Measurements from ENCODE around the gene RHBDL1. TPM values are rescaled to one million over a fixed set of nuclear protein-coding genes. Genes with fewer than 3 reads are reported as not detected.
A peak's percentile ranks its signal among the peaks of the same experiment; 100 is the strongest.

RHBDL1 gene
- total RNA-seq, 1 experiment from 2014 or later: 3.6 TPM

GRCh38 chr16:641326-642188 lies 33.9 kb upstream of the RHBDL1 start, which contains the start of gene MCRIP2:
TSS of gene MCRIP2 (plus strand) at chr16:641828. CDS start at chr16:641992, 164 bp downstream.
- Histone ChIP-seq H3K9ac (ENCODE audit: low read length) (peak within 1 kb of the TSS; percentile 96), H3K36me3 (ENCODE audit: insufficient read depth, low read length) (peaks cover 3% of the 10 kb centered on the region; the same call in 1 of the 2 replicates), H3K79me2 (ENCODE audit: low read length) (peaks cover 45% of the 10 kb centered on the region), H4K20me1 (ENCODE audit: insufficient read depth, low read depth, low read length) (0 out of 2 replicates have a peak, but pooled peaks cover 14% of the 10 kb centered on the region), H3K27me3 (ENCODE audit: low read length) (no peaks in the 10 kb centered on the region), H2AFZ (ENCODE audit: low read length) (no peak within 1 kb of the TSS), H3K9me2 (replicated peaks; ENCODE audit: insufficient read depth, low read length) (no peaks in the 10 kb centered on the region), H3K4me2 (ENCODE audit: low read depth, low read length, poor library complexity, severe bottlenecking) (peak within 1 kb of the TSS; percentile 89), H3K9me3 (ENCODE audit: low read length) (no peaks in the 10 kb centered on the region), H3K27ac (ENCODE audit: low read length) (peak within 1 kb of the TSS; percentile 76), H3K4me1 (ENCODE audit: low read length) (peaks cover 59% of the 10 kb centered on the region), H3K4me3 (ENCODE audit: low read length) (peak within 1 kb of the TSS; percentile 95)
- DNase-seq: peak; percentile 95

DNA sequence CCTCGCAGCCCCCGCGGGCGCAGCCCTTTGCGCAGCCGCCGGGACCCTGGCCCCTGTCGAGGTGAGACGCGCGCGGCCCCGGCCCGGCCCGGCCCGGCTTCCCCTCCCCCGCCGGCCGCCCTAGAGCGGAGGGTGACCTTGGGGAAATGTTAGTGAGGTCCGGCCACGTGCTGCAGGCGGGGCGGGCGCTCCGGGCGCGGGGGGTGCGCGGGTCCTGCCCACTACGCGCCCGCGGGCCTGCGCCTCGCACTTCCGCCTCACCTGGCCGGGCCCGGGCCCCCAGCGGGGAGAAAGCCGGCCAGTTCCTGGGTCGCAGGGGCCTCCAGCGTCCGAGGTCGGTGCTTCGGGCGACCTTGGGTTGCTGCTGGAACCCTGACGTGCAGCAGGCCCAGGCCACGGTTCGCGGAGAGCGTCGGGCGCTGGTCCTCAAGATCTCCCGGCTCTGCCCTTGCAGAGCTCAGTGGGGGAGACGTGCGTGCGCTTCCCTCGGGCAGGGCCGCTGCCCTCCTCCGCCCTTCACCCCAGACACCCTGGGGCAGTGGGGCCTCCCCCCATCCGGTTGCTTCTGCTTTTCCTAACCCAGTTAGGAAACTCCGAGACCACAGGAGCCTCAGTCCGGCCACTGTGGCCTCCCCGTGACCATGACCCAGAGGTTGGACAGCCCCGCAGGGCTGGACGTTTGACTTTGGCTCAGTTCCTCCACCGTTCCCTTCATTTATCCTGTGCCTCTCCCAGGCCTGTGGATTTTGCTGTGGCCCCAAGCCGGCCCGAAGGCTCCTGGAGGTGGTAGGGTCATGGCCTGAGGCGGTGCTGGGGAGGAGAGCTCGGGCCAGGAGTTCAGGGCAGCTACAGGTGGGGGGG lies 33.1 kb upstream of the RHBDL1 start:
- peak overlapping the region; percentile 96 for H3K9ac ChIP-seq (ENCODE audit: low read length)
- peak overlapping the region; percentile 89 for H3K4me2 ChIP-seq (ENCODE audit: low read depth, low read length, poor library complexity, severe bottlenecking)
- H3K36me3 ChIP-seq (ENCODE audit: insufficient read depth, low read length): peaks cover 3% of the 10 kb centered on the region; the same call in 1 of the 2 replicates
- H3K9me2 ChIP-seq (replicated peaks; ENCODE audit: insufficient read depth, low read length): no peaks in the 10 kb centered on the region
- peaks cover 23% of the 10 kb centered on the region; the same call in 1 of the 2 replicates for H4K20me1 ChIP-seq (ENCODE audit: insufficient read depth, low read depth, low read length)
- no peaks in the 10 kb centered on the region for H3K9me3 ChIP-seq (ENCODE audit: low read length)
- no peak overlapping the region for H2AFZ ChIP-seq (ENCODE audit: low read length)
- peaks cover 62% of the 10 kb centered on the region for H3K4me1 ChIP-seq (ENCODE audit: low read length)
- peak overlapping the region; percentile 76 for H3K27ac ChIP-seq (ENCODE audit: low read length)
- peaks cover 53% of the 10 kb centered on the region for H3K79me2 ChIP-seq (ENCODE audit: low read length)
- DNase-seq: peak; percentile 87
- no peaks in the 10 kb centered on the region for H3K27me3 ChIP-seq (ENCODE audit: low read length)
- H3K4me3 ChIP-seq (ENCODE audit: low read length): peak overlapping the region; percentile 95

DNA sequence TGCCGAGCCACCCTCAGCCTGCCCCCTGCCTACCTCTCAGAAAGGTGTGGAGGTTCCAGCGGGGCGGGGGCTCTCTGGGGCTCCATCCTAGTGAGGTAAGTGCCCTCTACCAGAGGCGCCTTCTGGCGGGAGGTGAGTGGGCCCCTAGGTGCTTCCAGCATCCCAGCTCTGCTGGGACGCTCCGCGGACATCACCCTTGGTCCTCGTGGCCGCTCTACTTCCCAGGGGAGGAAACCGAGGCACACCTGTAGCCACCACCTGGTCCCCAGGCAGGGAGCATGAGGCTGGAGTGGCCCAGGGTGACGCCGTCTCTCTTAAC lies 32.5 kb upstream of the RHBDL1 start:
- peaks cover 26% of the 10 kb centered on the region; the same call in 1 of the 2 replicates for H4K20me1 ChIP-seq (ENCODE audit: insufficient read depth, low read depth, low read length)
- H3K4me3 ChIP-seq (ENCODE audit: low read length): peak overlapping the region; percentile 95
- no peaks in the 10 kb centered on the region for H3K27me3 ChIP-seq (ENCODE audit: low read length)
- H3K9me3 ChIP-seq (ENCODE audit: low read length): no peaks in the 10 kb centered on the region
- peak overlapping the region; percentile 89 for H3K4me2 ChIP-seq (ENCODE audit: low read depth, low read length, poor library complexity, severe bottlenecking)
- peaks cover 3% of the 10 kb centered on the region; the same call in 1 of the 2 replicates for H3K36me3 ChIP-seq (ENCODE audit: insufficient read depth, low read length)
- peaks cover 55% of the 10 kb centered on the region for H3K79me2 ChIP-seq (ENCODE audit: low read length)
- no peak overlapping the region for H2AFZ ChIP-seq (ENCODE audit: low read length)
- no peaks in the 10 kb centered on the region for H3K9me2 ChIP-seq (replicated peaks; ENCODE audit: insufficient read depth, low read length)
- DNase-seq: no peak
- H3K9ac ChIP-seq (ENCODE audit: low read length): peak overlapping the region; percentile 96
- H3K4me1 ChIP-seq (ENCODE audit: low read length): peaks cover 67% of the 10 kb centered on the region
- H3K27ac ChIP-seq (ENCODE audit: low read length): peak overlapping the region; percentile 76

GRCh38 chr16:644556-644955 lies 30.9 kb upstream of the RHBDL1 start:
- Histone ChIP-seq H3K9ac (ENCODE audit: low read length) (no peak overlapping the region), H3K36me3 (ENCODE audit: insufficient read depth, low read length) (peaks cover 3% of the 10 kb centered on the region; the same call in 1 of the 2 replicates), H3K9me3 (ENCODE audit: low read length) (no peaks in the 10 kb centered on the region), H3K27ac (ENCODE audit: low read length) (no peak overlapping the region), H2AFZ (ENCODE audit: low read length) (no peak overlapping the region), H3K9me2 (replicated peaks; ENCODE audit: insufficient read depth, low read length) (no peaks in the 10 kb centered on the region), H3K4me2 (ENCODE audit: low read depth, low read length, poor library complexity, severe bottlenecking) (no peak overlapping the region), H3K4me3 (ENCODE audit: low read length) (no peak overlapping the region), H3K79me2 (ENCODE audit: low read length) (peaks cover 56% of the 10 kb centered on the region), H4K20me1 (ENCODE audit: insufficient read depth, low read depth, low read length) (peaks cover 26% of the 10 kb centered on the region; the same call in 1 of the 2 replicates), H3K4me1 (ENCODE audit: low read length) (peaks cover 71% of the 10 kb centered on the region), H3K27me3 (ENCODE audit: low read length) (no peaks in the 10 kb centered on the region)
- DNase-seq: no peak

DNA sequence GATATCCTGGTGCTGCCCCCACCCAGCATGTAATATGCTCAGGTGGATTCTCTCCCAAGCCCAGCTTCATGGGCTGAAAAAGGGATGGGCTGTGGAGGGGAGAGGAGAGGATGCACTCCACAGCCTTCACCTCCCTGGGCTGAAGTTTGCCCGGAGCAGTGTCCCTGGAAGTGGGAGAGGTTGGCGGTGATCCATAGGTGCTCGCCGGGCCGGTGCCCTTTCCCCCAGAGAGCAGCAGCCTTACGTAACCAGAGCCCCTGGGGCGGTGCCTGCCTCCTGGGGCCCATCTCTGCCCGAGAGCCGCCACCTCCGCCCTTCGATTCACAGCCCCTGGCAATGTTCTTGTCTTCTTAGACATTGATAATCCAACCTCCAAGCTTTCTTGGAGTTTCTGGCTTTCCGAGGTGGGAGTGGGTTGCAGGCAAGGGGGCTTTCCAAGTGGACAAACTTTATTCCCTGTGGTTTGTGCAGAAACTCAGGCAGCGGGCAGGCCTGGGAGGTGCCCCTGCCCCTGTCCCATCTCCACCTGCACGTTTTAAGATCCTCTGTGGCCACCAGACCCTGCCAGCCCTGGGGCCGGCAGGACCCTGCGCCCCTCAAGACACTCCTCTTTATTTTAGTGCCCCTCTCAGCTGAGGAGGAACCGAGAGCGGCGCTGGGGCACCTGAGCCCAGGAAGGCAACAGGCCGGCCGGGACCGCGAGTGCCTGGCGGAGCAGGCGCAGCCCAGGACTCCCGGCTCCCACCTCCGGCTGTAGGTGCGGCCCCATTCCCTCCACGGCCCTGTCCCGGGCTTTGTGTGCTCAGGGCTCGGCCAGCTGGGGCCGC lies 29.4 kb upstream of the RHBDL1 start:
- no peaks in the 10 kb centered on the region for H3K27me3 ChIP-seq (ENCODE audit: low read length)
- H3K4me2 ChIP-seq (ENCODE audit: low read depth, low read length, poor library complexity, severe bottlenecking): peak overlapping the region; percentile 84
- no peaks in the 10 kb centered on the region for H3K9me2 ChIP-seq (replicated peaks; ENCODE audit: insufficient read depth, low read length)
- peak overlapping the region; percentile 96; the same call in 1 of the 2 replicates for H3K4me3 ChIP-seq (ENCODE audit: low read length)
- H3K27ac ChIP-seq (ENCODE audit: low read length): peak overlapping the region; percentile 80
- peaks cover 3% of the 10 kb centered on the region; the same call in 1 of the 2 replicates for H3K36me3 ChIP-seq (ENCODE audit: insufficient read depth, low read length)
- peaks cover 78% of the 10 kb centered on the region for H3K4me1 ChIP-seq (ENCODE audit: low read length)
- no peak for DNase-seq
- H3K9me3 ChIP-seq (ENCODE audit: low read length): no peaks in the 10 kb centered on the region
- peak overlapping the region; percentile 97 for H3K9ac ChIP-seq (ENCODE audit: low read length)
- peaks cover 69% of the 10 kb centered on the region for H3K79me2 ChIP-seq (ENCODE audit: low read length)
- peaks cover 26% of the 10 kb centered on the region; the same call in 1 of the 2 replicates for H4K20me1 ChIP-seq (ENCODE audit: insufficient read depth, low read depth, low read length)
- no peak overlapping the region for H2AFZ ChIP-seq (ENCODE audit: low read length)

DNA sequence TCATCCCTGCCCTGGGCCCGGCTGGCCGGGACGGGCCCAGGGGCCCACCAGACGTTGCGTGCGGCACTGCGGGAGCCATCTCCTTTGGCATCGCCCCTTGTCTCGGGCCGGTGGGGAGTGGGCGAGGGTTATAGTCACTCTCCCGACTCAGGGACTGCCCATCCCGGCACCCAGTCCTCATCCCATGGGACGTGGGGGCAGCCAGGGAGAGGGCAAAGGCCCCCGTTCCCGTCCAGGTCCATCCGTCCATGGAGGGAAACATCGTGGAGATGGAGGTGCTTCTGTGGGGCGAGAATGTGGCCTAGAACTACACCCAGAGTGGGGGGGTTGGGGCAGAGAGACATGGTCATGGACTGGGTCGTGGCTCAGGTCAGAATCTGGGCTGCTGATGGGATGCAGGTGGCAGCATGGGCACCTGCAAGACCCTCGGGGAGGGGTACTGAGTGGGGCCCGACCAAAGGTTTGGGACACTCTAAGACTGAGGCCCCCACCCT lies 28.7 kb upstream of the RHBDL1 start:
- no peak for DNase-seq
- Histone ChIP-seq H3K9me2 (replicated peaks; ENCODE audit: insufficient read depth, low read length) (no peaks in the 10 kb centered on the region), H3K9me3 (ENCODE audit: low read length) (no peaks in the 10 kb centered on the region), H4K20me1 (ENCODE audit: insufficient read depth, low read depth, low read length) (peaks cover 26% of the 10 kb centered on the region; the same call in 1 of the 2 replicates), H3K4me1 (ENCODE audit: low read length) (peaks cover 75% of the 10 kb centered on the region), H3K4me3 (ENCODE audit: low read length) (peak overlapping the region; percentile 96; the same call in 1 of the 2 replicates), H3K27ac (ENCODE audit: low read length) (peak overlapping the region; percentile 80), H3K36me3 (ENCODE audit: insufficient read depth, low read length) (peaks cover 3% of the 10 kb centered on the region; the same call in 1 of the 2 replicates), H2AFZ (ENCODE audit: low read length) (no peak overlapping the region), H3K79me2 (ENCODE audit: low read length) (peaks cover 67% of the 10 kb centered on the region), H3K27me3 (ENCODE audit: low read length) (no peaks in the 10 kb centered on the region), H3K4me2 (ENCODE audit: low read depth, low read length, poor library complexity, severe bottlenecking) (peak overlapping the region; percentile 84), H3K9ac (ENCODE audit: low read length) (peak overlapping the region; percentile 97)

GRCh38 chr16:647173-647902 lies 28.1 kb upstream of the RHBDL1 start:
- Histone ChIP-seq H3K79me2 (ENCODE audit: low read length) (peaks cover 62% of the 10 kb centered on the region), H3K36me3 (ENCODE audit: insufficient read depth, low read length) (peaks cover 3% of the 10 kb centered on the region; the same call in 1 of the 2 replicates), H3K9me2 (replicated peaks; ENCODE audit: insufficient read depth, low read length) (no peaks in the 10 kb centered on the region), H3K9ac (ENCODE audit: low read length) (peak overlapping the region; percentile 97), H3K4me2 (ENCODE audit: low read depth, low read length, poor library complexity, severe bottlenecking) (peak overlapping the region; percentile 84), H2AFZ (ENCODE audit: low read length) (no peak overlapping the region), H3K4me3 (ENCODE audit: low read length) (peak overlapping the region; percentile 96), H3K27me3 (ENCODE audit: low read length) (no peaks in the 10 kb centered on the region), H3K27ac (ENCODE audit: low read length) (peak overlapping the region; percentile 80), H3K9me3 (ENCODE audit: low read length) (no peaks in the 10 kb centered on the region), H3K4me1 (ENCODE audit: low read length) (peaks cover 75% of the 10 kb centered on the region), H4K20me1 (ENCODE audit: insufficient read depth, low read depth, low read length) (peaks cover 26% of the 10 kb centered on the region; the same call in 1 of the 2 replicates)
- DNase-seq: peak; percentile 68
